GM21447 (cell line): ENCODE measurements around the gene SCN5A.

Source experiments
- ATAC-seq: cut with Tn5 transposase; IDR thresholded peaks from one replicate; pipeline ENCODE4 v1.9.1; 2021; ENCODE audit not compliant: unreplicated experiment

Gene SCN5A

GRCh38 chr3:38648024-38648658 is 1.3 kb downstream of the SCN5A start:
- no peak for ATAC-seq

DNA sequence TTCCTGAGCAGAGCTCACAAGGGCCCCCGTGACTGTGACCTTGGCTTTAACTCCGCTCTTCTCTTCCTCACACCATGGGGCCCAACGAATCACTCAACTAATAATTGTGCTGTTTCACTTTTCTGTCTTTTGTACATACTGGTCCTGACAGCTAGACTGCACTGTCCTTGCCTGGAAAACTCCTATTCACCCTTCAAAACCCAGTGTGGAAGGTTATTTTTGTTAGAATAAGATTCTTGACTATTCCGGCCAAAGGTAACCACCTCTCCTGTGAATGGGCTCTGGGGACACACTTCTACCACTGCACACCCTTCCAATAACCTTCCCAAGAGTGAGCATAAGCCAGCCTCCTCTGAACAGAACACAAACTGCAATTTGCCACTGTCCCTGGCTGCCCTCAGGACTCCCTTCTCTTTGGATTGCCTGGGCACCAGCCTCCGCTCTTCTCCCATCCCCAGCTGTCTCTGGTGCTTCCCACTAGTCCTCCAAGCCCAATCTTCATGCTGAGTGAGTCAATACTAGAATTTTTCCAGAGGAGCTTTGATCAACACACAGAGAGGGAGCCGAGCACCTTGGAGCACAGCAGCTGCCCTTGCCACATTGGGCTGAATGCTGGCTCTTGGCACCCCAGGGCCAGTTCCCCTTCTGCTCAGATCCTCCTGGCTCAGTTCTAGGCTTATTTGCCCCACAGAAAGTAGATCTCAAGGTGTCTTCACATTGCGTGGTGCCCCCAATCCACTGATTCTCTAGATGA is 2.1 kb downstream of the SCN5A start:
- no peak for ATAC-seq

GRCh38 chr3:38646630-38647029 is 2.9 kb downstream of the SCN5A start:
- ATAC-seq = no peak

- no peak for ATAC-seq
These were observed 3.4 kb downstream of the SCN5A start for GRCh38 chr3:38646062-38646461.

- ATAC-seq = no peak
These were observed 3.9 kb downstream of the SCN5A start for GRCh38 chr3:38645601-38646000.

GRCh38 chr3:38645076-38645475 is 4.4 kb downstream of the SCN5A start:
- ATAC-seq = no peak

- no peak for ATAC-seq
These were observed 4.8 kb downstream of the SCN5A start for GRCh38 chr3:38644662-38645053.

DNA sequence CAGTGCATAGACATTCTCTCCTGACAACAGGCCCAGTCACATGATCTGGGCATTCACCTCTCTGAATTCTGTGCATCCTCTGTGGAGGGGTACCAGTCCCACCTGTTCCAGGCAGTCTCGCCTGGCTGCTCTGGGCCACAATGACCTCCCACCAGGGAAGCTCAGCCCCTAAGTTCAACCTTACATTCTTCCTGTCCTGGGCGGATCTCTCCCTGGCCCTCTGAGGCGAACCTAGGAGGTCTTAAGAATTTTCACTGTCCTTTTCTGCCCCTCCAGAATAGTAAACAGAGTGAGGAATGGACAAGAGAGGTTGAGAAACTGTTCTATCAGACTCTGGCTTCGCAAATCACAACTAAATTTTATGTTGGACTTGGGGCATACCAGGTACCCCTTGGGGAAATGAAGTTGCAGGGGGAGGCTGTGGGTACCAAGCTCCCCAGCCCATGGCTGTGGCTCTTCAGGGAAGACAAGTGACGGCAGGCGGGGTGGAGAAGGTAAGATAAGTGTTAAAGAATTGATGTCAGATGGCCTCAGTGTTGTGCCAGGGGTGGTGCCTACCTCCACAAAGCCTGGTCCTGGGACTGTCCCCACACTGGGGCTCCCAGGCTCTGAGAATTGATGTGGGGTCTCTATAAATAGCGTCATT is 5.3 kb downstream of the SCN5A start:
- no peak for ATAC-seq

DNA sequence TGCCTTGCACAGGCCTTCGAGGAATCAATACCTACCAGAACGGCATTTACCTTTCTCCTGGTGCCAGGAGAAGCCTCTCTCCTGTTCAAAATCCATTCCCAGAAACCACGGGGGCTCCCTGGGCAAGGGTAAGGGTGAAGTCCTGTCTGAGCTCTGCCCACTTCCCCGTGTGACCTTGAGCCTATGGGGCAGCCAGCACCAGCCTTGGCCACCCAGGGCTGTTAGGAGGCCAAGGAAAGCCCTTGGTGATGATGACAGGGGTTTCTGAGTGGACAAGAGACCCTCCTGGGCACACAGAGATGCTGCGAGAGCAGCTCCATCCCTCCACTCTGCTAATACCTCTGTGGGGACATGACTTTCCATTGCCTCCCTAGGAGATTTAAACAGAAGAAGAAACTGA is 5.9 kb downstream of the SCN5A start:
- no peak for ATAC-seq

GRCh38 chr3:38643090-38643489 is 6.4 kb downstream of the SCN5A start:
- no peak for ATAC-seq

DNA sequence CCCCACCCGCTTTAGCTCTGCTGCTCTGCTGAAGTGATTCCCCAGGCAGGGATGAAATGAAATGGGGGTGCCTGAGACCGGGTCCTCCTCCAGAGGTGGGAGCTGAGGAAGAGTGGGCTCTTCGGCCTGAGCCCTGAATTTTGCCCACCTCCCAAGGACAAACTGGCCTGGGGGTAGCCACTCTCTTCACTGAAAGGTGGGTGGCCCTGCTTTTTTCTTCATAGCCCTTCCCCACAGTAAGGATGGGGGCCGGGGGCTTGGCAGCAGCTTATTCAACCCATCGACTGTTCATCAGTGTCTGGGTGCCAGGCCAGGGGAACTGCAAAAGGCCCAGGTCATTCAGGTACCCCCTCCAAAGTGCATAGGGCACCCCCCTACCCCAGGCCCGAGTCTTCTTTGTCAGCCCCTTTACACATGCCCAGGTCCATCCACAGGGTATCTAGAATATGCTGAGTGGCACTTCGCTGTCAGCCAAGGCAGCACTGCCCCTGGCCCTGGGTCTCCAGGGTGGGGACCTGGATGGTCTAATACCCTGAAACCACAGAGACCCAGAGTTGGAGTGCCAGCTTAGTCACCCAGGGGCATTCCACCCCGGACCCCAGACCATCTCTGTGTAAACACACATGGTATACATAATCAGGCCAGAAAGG is 7.9 kb downstream of the SCN5A start:
- ATAC-seq = no peak

GRCh38 chr3:38640661-38641452 is 8.6 kb downstream of the SCN5A start:
- no peak for ATAC-seq

DNA sequence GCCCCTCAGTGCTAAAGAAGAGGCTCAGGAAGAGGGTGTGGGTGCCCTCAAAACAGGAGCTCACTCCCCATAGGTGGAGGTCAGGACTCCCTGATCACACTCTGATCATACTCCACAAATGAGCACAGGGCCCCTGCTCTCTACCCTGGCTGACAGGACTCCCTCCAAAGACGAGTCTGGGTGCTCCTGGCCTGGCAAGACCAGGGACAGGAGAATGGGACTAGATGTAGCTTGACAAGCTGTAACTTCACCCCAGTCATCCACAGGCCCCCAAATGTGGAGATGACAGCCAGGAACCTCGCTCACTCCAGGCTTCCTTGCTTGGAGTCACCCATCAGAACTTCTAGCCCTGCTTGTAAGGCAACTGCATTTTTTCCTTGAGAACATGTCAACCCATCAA is 11.1 kb downstream of the SCN5A start:
- ATAC-seq = no peak

DNA sequence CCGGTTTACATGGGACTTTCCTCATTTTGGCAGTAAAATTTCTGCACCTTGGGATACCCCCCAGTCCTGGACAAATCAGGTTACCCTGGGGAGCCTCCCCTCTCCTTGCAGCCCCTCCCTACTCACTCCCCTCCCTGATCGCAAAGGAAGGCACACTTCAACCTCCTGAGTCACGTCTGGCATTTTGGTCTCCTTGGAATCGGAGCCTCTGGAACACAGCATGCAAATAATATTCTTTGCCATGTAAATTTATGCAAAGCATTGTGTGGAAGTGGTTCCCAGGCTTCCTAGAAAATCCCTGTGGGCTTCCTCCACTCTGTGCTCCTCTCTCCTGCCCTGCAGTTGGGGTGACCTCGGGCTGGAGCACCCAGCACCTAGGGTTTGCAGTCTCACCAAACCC is 11.6 kb downstream of the SCN5A start:
- ATAC-seq = no peak

GRCh38 chr3:38636881-38637280 is 12.6 kb downstream of the SCN5A start:
- no peak for ATAC-seq

GRCh38 chr3:38636464-38636863 is 13.0 kb downstream of the SCN5A start:
- no peak for ATAC-seq

DNA sequence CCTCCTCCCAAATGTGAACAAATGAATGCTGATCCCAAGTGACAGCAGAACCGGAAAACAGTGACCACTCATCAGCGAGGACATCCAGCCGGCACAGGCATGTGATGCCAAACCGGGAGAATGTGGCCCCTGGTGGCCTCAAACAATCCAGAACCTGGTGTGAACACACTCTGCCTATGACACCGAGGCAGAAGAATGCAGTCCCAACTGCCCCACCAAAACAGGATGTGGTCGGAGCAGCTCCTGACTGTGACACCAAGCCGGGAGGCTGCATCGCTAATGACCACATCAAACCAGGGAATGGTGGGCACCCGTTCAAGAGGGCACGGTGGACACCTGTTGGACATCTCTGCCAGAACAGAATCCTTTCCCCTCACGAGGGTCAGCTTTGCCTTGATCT is 15.4 kb downstream of the SCN5A start:
- no peak for ATAC-seq

DNA sequence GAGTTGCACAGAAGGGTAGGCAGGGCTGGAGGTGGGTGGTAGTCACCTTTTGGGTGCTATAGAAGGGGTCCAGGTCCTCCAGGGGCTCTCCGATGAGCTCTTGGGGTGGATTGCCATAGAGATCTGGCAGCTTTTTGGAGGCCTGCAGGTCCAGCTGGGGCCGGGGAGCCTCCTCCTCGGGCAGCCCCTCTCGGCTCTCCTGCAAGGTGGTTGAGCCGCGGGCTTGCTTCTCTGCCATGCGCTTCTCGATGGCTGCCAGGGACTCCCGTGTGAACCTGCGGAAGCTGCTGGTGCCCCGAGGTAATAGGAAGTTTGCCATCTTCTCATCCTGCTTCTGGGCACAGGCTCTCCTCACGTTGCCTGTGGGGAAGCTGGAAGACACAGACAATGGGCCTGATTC is 16.5 kb downstream of the SCN5A start:
- no peak for ATAC-seq

DNA sequence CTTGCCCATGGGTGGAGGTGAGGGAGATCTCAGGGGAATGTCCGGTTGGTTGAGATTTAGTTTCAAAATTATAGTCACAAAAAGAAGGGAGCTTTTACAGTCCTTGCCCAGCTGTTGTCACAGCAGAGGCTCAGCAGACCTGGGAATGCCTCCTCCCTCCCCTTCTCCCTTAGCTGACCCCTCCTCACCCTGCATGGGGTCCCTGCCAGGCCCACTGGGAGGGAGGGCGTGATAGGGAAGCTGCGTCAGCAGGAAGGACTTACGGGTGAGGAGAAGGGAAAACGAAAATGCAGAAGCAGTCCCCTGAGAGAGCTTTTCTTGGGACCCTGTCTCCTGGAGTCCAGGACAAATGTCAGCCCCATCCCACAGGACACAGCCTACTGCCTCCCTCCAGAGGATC is 18.9 kb downstream of the SCN5A start:
- no peak for ATAC-seq

- no peak for ATAC-seq
These were observed 19.4 kb downstream of the SCN5A start for GRCh38 chr3:38630070-38630469.

- ATAC-seq = no peak
These were observed 20.7 kb downstream of the SCN5A start for GRCh38 chr3:38628835-38629234.
